HepG2 (cell line): ENCODE results near the gene TROAP. TPM values are rescaled to one million over a fixed set of nuclear protein-coding genes. Genes with fewer than 3 reads are reported as not detected.
A peak's percentile ranks its signal among the peaks of the same experiment; 100 is the strongest.

ENCODE experiments used
- ARNT2 ChIP-seq: sonication (generic); formaldehyde crosslinking; IDR thresholded peaks from 2 replicates; pipeline ENCODE4 v1.8.0; 2022; ENCODE audit warnings: mild to moderate bottlenecking, low read depth, missing genetic modification reagents, moderate library complexity
- EHMT2 ChIP-seq: fragments of 200-600 bp; sonication (generic); IDR thresholded peaks from 2 replicates; pipeline ENCODE4 v1.7.0; 2017; ENCODE audit warnings: antibody characterized with exemption, low read depth, low read length, borderline replicate concordance
- MAFF ChIP-seq: IDR thresholded peaks from 2 replicates; pipeline ENCODE4 v1.6.1; 2011; ENCODE audit warnings: low read depth, low read length, improper control_type of control experiment
- MXD3 ChIP-seq: IDR thresholded peaks from 2 replicates; pipeline ENCODE4 v1.6.1; 2016; ENCODE audit warnings: mild to moderate bottlenecking, missing biosample characterization, missing genetic modification reagents
- NRL ChIP-seq: sonication (generic); formaldehyde crosslinking; IDR thresholded peaks from 2 replicates; pipeline ENCODE4 v1.5.0; 2020; ENCODE audit warnings: missing genetic modification reagents, mild to moderate bottlenecking, moderate library complexity, borderline replicate concordance
- PAF1 ChIP-seq: IDR thresholded peaks from 2 replicates; pipeline ENCODE4 v1.6.1; 2016; ENCODE audit warnings: missing genetic modification reagents, missing compliant biosample characterization
- PHF20 ChIP-seq: sonication (generic); formaldehyde crosslinking; IDR thresholded peaks from 2 replicates; pipeline ENCODE4 v1.5.0; 2020; ENCODE audit warnings: mild to moderate bottlenecking, missing genetic modification reagents
- PHF21A ChIP-seq: sonication (generic); formaldehyde crosslinking; IDR thresholded peaks from 2 replicates; pipeline ENCODE4 v1.5.0; 2020; ENCODE audit warnings: mild to moderate bottlenecking, missing genetic modification reagents
- RARA ChIP-seq: IDR thresholded peaks from 2 replicates; pipeline ENCODE4 v1.6.1; 2016; ENCODE audit warnings: missing genetic modification reagents, missing compliant biosample characterization
- SATB2 ChIP-seq: sonication (generic); formaldehyde crosslinking; IDR thresholded peaks from 2 replicates; pipeline ENCODE4 v1.5.0; 2020; ENCODE audit warnings: missing genetic modification reagents
- SIN3B ChIP-seq: fragments of 150-350 bp; IDR thresholded peaks from 2 replicates; pipeline ENCODE4 v1.6.1; 2014; ENCODE audit warnings: low read length
- SMC3 ChIP-seq: IDR thresholded peaks from 2 replicates; pipeline ENCODE4 v1.6.1; 2011; ENCODE audit warnings: low read length, improper control_type of control experiment
- SRSF9 ChIP-seq: fragments of 200-400 bp; formaldehyde crosslinking; IDR thresholded peaks from 2 replicates; pipeline ENCODE4 v1.6.1; 2018; ENCODE audit warnings: borderline replicate concordance, mild to moderate bottlenecking, low read depth, low read length; ENCODE audit not compliant: insufficient read depth, poor library complexity, severe bottlenecking
- TFDP1 ChIP-seq: IDR thresholded peaks from 2 replicates; pipeline ENCODE4 v1.6.1; 2016; ENCODE audit warnings: missing compliant biosample characterization, missing genetic modification reagents, borderline replicate concordance
- ZBTB1 ChIP-seq: sonication (generic); formaldehyde crosslinking; IDR thresholded peaks from 2 replicates; pipeline ENCODE4 v1.4.0; 2020; ENCODE audit warnings: missing genetic modification reagents, borderline replicate concordance
- ZBTB38 ChIP-seq: sonication (generic); formaldehyde crosslinking; IDR thresholded peaks from 2 replicates; pipeline ENCODE4 v1.5.1; 2020; ENCODE audit warnings: mild to moderate bottlenecking, missing genetic modification reagents
- ZBTB49 ChIP-seq: sonication (generic); formaldehyde crosslinking; IDR thresholded peaks from 2 replicates; pipeline ENCODE4 v1.4.0; 2020; ENCODE audit warnings: missing genetic modification reagents, borderline replicate concordance
- ZFX ChIP-seq: sonication (generic); formaldehyde crosslinking; IDR thresholded peaks from 2 replicates; pipeline ENCODE4 v1.4.0; 2020; ENCODE audit warnings: mild to moderate bottlenecking, low read depth, missing genetic modification reagents, moderate library complexity
- ZNF30 ChIP-seq: sonication (generic); formaldehyde crosslinking; IDR thresholded peaks from 2 replicates; pipeline ENCODE4 v1.5.0; 2020; ENCODE audit warnings: mild to moderate bottlenecking, missing genetic modification reagents
- ZNF362 ChIP-seq: sonication (generic); formaldehyde crosslinking; IDR thresholded peaks from 2 replicates; pipeline ENCODE4 v1.4.0; 2020; ENCODE audit warnings: missing genetic modification reagents, mild to moderate bottlenecking, borderline replicate concordance
- ZNF564 ChIP-seq: sonication (generic); formaldehyde crosslinking; IDR thresholded peaks from 2 replicates; pipeline ENCODE4 v1.8.1; 2023; ENCODE audit warnings: mild to moderate bottlenecking, missing genetic modification reagents
- ZNF569 ChIP-seq: sonication (generic); formaldehyde crosslinking; IDR thresholded peaks from 2 replicates; pipeline ENCODE4 v1.5.0; 2020; ENCODE audit warnings: mild to moderate bottlenecking, missing genetic modification reagents, moderate library complexity, borderline replicate concordance
- ZNF737 ChIP-seq: sonication (generic); formaldehyde crosslinking; IDR thresholded peaks from 2 replicates; pipeline ENCODE4 v1.5.0; 2020; ENCODE audit warnings: missing genetic modification reagents, mild to moderate bottlenecking, borderline replicate concordance
- ZNF784 ChIP-seq: sonication (generic); formaldehyde crosslinking; IDR thresholded peaks from 2 replicates; pipeline ENCODE4 v1.5.1; 2020; ENCODE audit warnings: missing genetic modification reagents, mild to moderate bottlenecking, borderline replicate concordance
- polyA plus RNA-seq, 8 experiments: library from polyadenylated mRNA; depleted of rRNA in 3 of 8; stranded (reverse) in 7 of 8; unstranded in 1 of 8; fragments of >200 nt; fragmentation: Illumina TruSeq in 4 of 8; extraction: Trizol in 4 of 8; gene quantifications; 2 replicates each; pipeline versions ENCODE4 v1.2.1 to v1.2.3, GENCODE V29; 2011 to 2016; ENCODE audit warnings: low read depth in 4 of 8, missing spikeins in 1 of 8, mixed read lengths in 1 of 8; ENCODE audit not compliant: insufficient read depth in 1 of 8
- total RNA-seq, 5 experiments: library from RNA; depleted of rRNA; stranded (reverse); fragments of >200 nt; fragmentation: Illumina TruSeq; extraction: Trizol; gene quantifications; 2 replicates each; pipeline ENCODE4 v1.2.3, GENCODE V29; 2016; ENCODE audit warnings: low read depth in 1 of 5

TROAP gene
- total and polyA plus RNA-seq, 2 of the 13 experiments (the other 11 are each of a cell fraction or from before 2014, with no cell fraction given): 22.5 to 30.9 TPM

GRCh38 chr12:49358483-49359141, 35.6 kb downstream of the TROAP start (continued):
- no peak for TF ChIP-seq ZBTB49 (CRISPR knock-in tag)
- no peak for TF ChIP-seq ZNF564 (CRISPR knock-in tag)
- TF ChIP-seq SRSF9: no peak
- no peak for TF ChIP-seq ZNF737 (CRISPR knock-in tag)
- TF ChIP-seq MAFF: no peak
- no peak for TF ChIP-seq SATB2
- no peak for TF ChIP-seq ZBTB1 (CRISPR knock-in tag)
- no peak for TF ChIP-seq ZFX (CRISPR knock-in tag)
- TF ChIP-seq SIN3B: no peak
- TF ChIP-seq TFDP1 (CRISPR knock-in tag): no peak
- TF ChIP-seq PHF21A: no peak
- no peak for TF ChIP-seq ZBTB38
- TF ChIP-seq NRL (CRISPR knock-in tag): no peak
- peak; percentile 97 for TF ChIP-seq SMC3
- TF ChIP-seq ZNF784 (CRISPR knock-in tag): no peak
- no peak for TF ChIP-seq PAF1
- TF ChIP-seq ZNF30 (CRISPR knock-in tag): no peak
- TF ChIP-seq MXD3 (CRISPR knock-in tag): no peak
- TF ChIP-seq ARNT2 (CRISPR knock-in tag): 0 out of 2 replicates have a peak, but pooled peaks have one; percentile 27
- no peak for TF ChIP-seq EHMT2
- no peak for TF ChIP-seq ZNF569 (CRISPR knock-in tag)
- TF ChIP-seq PHF20: no peak
- no peak for TF ChIP-seq RARA
- TF ChIP-seq ZNF362: peak; percentile 90
